Natural killer cell (primary cell): ENCODE data around the gene CGREF1. TPM values are rescaled to one million over a fixed set of nuclear protein-coding genes. Genes with fewer than 3 reads are reported as not detected.
A peak's percentile ranks its signal among the peaks of the same experiment; 100 is the strongest.

Source experiments
- ATAC-seq, 3 donors: fragments of 150-1000 bp in 2 of 3; fragments of 200-7000 bp in 1 of 3; cut with Tn5 transposase; 1 replicate in 1 of 3; 2 replicates in 2 of 3; pipeline ENCODE4 v1.10.0; 2021; ENCODE audit warnings: mild to moderate bottlenecking in 2 of 3, moderate library complexity in 2 of 3
- DNase-seq, 2 donors: peaks; one replicate each; pipeline versions ENCODE4 v3.0.0 to v3.0.0-alpha.2; 2013 to 2021; ENCODE audit warnings: mixed read lengths in 1 of 2
- H3K27ac ChIP-seq: one replicate; pipeline ENCODE4 v1.5.1; 2013; ENCODE audit warnings: mild to moderate bottlenecking, low read length
- H3K27me3 ChIP-seq: one replicate; pipeline ENCODE4 v1.6.1; 2013; ENCODE audit warnings: low read length; ENCODE audit not compliant: control insufficient read depth, insufficient read depth
- H3K36me3 ChIP-seq: one replicate; pipeline ENCODE4 v1.6.1; 2013; ENCODE audit warnings: low read length; ENCODE audit not compliant: control insufficient read depth, insufficient read depth
- H3K4me1 ChIP-seq: one replicate; pipeline ENCODE4 v1.6.1; 2013; ENCODE audit warnings: low read length; ENCODE audit not compliant: control insufficient read depth, insufficient read depth
- H3K4me3 ChIP-seq: one replicate; pipeline ENCODE4 v1.5.1; 2013; ENCODE audit warnings: low read length
- H3K9me3 ChIP-seq: one replicate; pipeline ENCODE4 v1.6.1; 2013; ENCODE audit warnings: low read length; ENCODE audit not compliant: control insufficient read depth, insufficient read depth
- H3K27ac Mint-ChIP-seq, 2 donors: one replicate each; pipeline ENCODE4 v1.8.0; 2022; ENCODE audit warnings: mild to moderate bottlenecking in 2 of 2, mixed read lengths in 2 of 2, moderate library complexity in 1 of 2
- H3K27me3 Mint-ChIP-seq, 2 donors: one replicate each; pipeline ENCODE4 v1.8.0; 2022; ENCODE audit warnings: low read depth in 2 of 2, mixed read lengths in 2 of 2
- H3K36me3 Mint-ChIP-seq: one replicate; pipeline ENCODE4 v1.8.0; 2022; ENCODE audit warnings: mixed read lengths
- H3K4me1 Mint-ChIP-seq, 2 donors: one replicate each; pipeline ENCODE4 v1.8.0; 2022; ENCODE audit warnings: mixed read lengths in 2 of 2
- H3K4me3 Mint-ChIP-seq: one replicate; pipeline ENCODE4 v1.8.0; 2022; ENCODE audit warnings: mild to moderate bottlenecking, moderate library complexity, mixed read lengths
- H3K9me3 Mint-ChIP-seq, 2 donors: one replicate each; pipeline ENCODE4 v1.8.0; 2022; ENCODE audit warnings: mixed read lengths in 2 of 2
- WGBS: methylation state at CpG from one replicate; pipeline ENCODE4 v1.1.7; 2013; ENCODE audit warnings: missing lambda C conversion rate; ENCODE audit not compliant: insufficient coverage; 5-methylcytosine and 5-hydroxymethylcytosine counted together
- intact Hi-C: fragments of 100-400 bp; cut with micrococcal nuclease; formaldehyde crosslinking; loops from one replicate; pipeline ENCODE4 v1.14.2; 2022
- total RNA-seq, 4 donors: library from RNA; stranded (reverse); fragments of 120-200 nt in 1 of 4; gene quantifications; one replicate each; pipeline versions ENCODE4 v1.2.3 to v1.2.4, GENCODE V29; 2013 to 2022
- TF ChIP-seq, protein P1 (sequence below): fragments of 200-600 bp; IDR thresholded peaks from one replicate; pipeline ENCODE4 v1.8.0; 2022; ENCODE audit warnings: antibody characterized with exemption

The CGREF1 gene
- total RNA-seq, 3 donors from 2014 or later (not counting 1 experiment from before 2014, with no cell fraction given), result not detected

DNA sequence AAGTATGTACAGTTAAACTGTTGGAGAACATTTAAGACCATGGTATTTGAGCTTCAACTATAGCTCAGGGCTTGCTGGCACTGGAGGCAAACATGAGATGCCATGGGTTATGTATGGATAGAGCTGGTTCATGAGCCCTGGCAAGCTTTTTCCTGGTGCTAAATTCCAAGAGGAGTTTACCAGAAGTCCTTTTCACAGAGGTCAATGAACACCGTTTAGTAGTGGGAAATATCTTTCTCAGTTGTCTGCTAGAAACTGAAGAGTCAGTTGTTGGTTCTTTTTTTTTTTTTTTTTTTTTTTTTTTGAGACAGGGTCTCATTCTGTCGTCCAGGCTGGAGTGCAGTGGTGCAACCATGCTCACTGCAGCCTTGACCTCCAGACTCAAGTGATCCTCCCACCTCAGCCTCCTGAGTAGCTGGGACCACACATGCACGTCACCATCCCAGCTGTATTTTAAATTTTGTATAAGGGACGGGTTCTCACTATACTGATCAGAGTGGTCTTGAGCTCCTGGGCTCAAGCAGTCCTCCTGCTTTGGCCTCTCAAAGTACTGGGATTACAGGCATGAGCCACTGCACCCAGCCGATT is 31.0 kb downstream of the CGREF1 start:
- Mint-ChIP-seq H3K4me3 (peak overlapping the region; percentile 89), H3K27ac (no peak overlapping the region), H3K9me3 (no peaks in the 10 kb centered on the region), H3K36me3 (no peaks in the 10 kb centered on the region), H3K27me3 (no peaks in the 10 kb centered on the region), H3K4me1 (peaks cover 16 to 24% of the 10 kb centered on the region in 2 donors)
- WGBS, result 95% methylated on average over 5 of the region's 5 CpGs
- Histone ChIP-seq H3K9me3 (no peaks in the 10 kb centered on the region), H3K27me3 (no peaks in the 10 kb centered on the region), H3K27ac (no peak overlapping the region), H3K4me3 (no peak overlapping the region), H3K36me3 (no peaks in the 10 kb centered on the region), H3K4me1 (peaks cover 23% of the 10 kb centered on the region)
- no peak for ATAC-seq
- intact Hi-C loops, result loop anchor here (5.0 to 10.0 kb wide), 2 partner anchors 47 to 124 kb away; partner anchors contain the start of genes ATRAID, PREB, PRR30 and SLC5A6
- DNase-seq, result no peak
- TF ChIP-seq, protein P1, sequence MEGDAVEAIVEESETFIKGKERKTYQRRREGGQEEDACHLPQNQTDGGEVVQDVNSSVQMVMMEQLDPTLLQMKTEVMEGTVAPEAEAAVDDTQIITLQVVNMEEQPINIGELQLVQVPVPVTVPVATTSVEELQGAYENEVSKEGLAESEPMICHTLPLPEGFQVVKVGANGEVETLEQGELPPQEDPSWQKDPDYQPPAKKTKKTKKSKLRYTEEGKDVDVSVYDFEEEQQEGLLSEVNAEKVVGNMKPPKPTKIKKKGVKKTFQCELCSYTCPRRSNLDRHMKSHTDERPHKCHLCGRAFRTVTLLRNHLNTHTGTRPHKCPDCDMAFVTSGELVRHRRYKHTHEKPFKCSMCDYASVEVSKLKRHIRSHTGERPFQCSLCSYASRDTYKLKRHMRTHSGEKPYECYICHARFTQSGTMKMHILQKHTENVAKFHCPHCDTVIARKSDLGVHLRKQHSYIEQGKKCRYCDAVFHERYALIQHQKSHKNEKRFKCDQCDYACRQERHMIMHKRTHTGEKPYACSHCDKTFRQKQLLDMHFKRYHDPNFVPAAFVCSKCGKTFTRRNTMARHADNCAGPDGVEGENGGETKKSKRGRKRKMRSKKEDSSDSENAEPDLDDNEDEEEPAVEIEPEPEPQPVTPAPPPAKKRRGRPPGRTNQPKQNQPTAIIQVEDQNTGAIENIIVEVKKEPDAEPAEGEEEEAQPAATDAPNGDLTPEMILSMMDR, result no peak

DNA sequence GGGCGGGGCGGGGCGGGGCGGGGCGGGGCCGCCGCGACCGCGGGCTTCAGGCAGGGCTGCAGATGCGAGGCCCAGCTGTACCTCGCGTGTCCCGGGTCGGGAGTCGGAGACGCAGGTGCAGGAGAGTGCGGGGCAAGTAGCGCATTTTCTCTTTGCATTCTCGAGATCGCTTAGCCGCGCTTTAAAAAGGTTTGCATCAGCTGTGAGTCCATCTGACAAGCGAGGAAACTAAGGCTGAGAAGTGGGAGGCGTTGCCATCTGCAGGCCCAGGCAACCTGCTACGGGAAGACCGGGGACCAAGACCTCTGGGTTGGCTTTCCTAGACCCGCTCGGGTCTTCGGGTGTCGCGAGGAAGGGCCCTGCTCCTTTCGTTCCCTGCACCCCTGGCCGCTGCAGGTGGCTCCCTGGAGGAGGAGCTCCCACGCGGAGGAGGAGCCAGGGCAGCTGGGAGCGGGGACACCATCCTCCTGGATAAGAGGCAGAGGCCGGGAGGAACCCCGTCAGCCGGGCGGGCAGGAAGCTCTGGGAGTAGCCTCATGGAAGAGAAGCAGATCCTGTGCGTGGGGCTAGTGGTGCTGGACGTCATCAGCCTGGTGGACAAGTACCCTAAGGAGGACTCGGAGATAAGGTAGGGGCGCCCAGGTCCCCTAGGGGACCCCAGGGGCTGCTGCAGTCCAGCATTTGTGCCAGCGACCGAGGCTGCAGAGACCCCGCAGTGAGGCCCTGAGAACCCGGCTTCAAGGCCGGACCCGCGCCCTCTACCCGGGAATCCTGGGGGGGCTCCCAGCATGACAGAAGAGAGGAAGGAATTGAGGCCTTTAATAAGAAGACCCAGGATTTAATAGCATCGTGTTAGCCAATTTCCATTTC is 32.0 kb downstream of the CGREF1 start, which contains the start of gene KHK:
Gene KHK, plus strand, starts transcription at position 49 of the 870 bp plus-strand sequence. Its CDS starts 488 bp downstream, at position 537.
- no peaks in the 10 kb centered on the region for H3K27me3 ChIP-seq
- H3K9me3 ChIP-seq, result no peaks in the 10 kb centered on the region
- no peaks in the 10 kb centered on the region for H3K9me3 Mint-ChIP-seq
- H3K27me3 Mint-ChIP-seq, result no peaks in the 10 kb centered on the region
- H3K4me3 Mint-ChIP-seq, result peak within 1 kb of the TSS; percentile 89
- no peak for ATAC-seq
- peak within 1 kb of the TSS; percentile 79 to 87 for H3K27ac Mint-ChIP-seq
- intact Hi-C loops, result loop anchor here (1.0 to 10.0 kb wide), 4 partner anchors 16 to 125 kb away; partner anchors contain the start of genes AGBL5, ATRAID, OST4 and PREB
- H3K36me3 ChIP-seq, result no peaks in the 10 kb centered on the region
- peak within 1 kb of the TSS; percentile 82 for H3K27ac ChIP-seq
- H3K36me3 Mint-ChIP-seq, result no peaks in the 10 kb centered on the region
- peaks cover 16 to 24% of the 10 kb centered on the region in 2 donors for H3K4me1 Mint-ChIP-seq
- peak within 1 kb of the TSS; percentile 65 for H3K4me3 ChIP-seq
- WGBS, result 17% methylated on average over 54 of the region's 54 CpGs
- no peak for DNase-seq
- peaks cover 27% of the 10 kb centered on the region for H3K4me1 ChIP-seq
- TF ChIP-seq, protein P1, result peak; percentile 50

DNA sequence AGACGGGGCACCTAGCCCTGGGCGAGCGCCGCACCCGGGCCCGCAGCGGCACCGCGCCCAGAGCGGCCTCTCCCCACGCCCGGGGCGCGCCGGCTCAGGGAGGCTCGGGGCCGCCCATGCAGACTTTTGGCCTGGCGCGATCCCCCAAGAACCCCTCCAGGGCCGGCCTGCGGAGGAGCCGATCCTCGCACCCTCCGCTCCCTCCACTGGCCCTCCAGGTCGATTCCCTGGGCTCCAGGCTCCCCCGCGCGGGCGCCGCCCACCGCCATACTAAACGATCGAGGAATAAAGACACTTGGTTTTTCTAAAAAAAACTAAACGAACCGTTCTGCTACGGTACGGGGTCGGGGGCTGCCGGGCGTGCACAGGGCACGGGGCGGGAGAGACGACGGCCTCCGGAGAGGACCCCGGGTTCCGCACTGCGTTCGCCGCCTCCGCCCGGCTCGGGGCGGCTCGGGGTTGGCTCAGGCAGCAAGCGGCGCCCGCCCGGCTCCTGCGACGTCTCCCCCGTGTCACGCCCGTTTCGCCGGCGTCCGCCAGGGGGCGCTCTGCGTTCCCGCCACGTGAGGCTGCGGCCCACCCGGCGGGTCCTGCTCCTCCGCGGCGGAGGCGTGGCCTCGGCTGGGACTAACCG is 32.7 kb downstream of the CGREF1 start:
- ATAC-seq (peak; percentile 93 to 98 (median 96)), DNase-seq (peak; percentile 99)
- Histone ChIP-seq H3K4me3 (peak overlapping the region; percentile 65), H3K4me1 (peaks cover 34% of the 10 kb centered on the region), H3K36me3 (no peaks in the 10 kb centered on the region), H3K27ac (peak overlapping the region; percentile 82), H3K9me3 (no peaks in the 10 kb centered on the region), H3K27me3 (no peaks in the 10 kb centered on the region)
- under 1% methylated on average over 81 of the region's 81 CpGs for WGBS
- H3K27me3 Mint-ChIP-seq, result no peaks in the 10 kb centered on the region
- peaks cover 23 to 29% of the 10 kb centered on the region in 2 donors for H3K4me1 Mint-ChIP-seq
- H3K9me3 Mint-ChIP-seq, result no peaks in the 10 kb centered on the region
- peak overlapping the region; percentile 89 for H3K4me3 Mint-ChIP-seq
- H3K36me3 Mint-ChIP-seq, result no peaks in the 10 kb centered on the region
- TF ChIP-seq, protein P1, result peak; percentile 86
- intact Hi-C loops, result loop anchor here (1.0 to 10.0 kb wide), 4 partner anchors 15 to 126 kb away; partner anchors contain the start of genes AGBL5, ATRAID, OST4 and PREB
- peak overlapping the region; percentile 60 to 87 for H3K27ac Mint-ChIP-seq
